Ovary (tissue), 3 donors: Measurements from ENCODE around the gene INPP4A.

Experiments
- CTCF ChIP-seq, 3 donors: fragments of 450-650 bp in 2 of 3; fragments of 200-600 bp in 1 of 3; IDR thresholded peaks; one replicate each; pipeline versions ENCODE4 v1.5.1 to v1.8.0; 2016 to 2022; ENCODE audit warnings: antibody characterized with exemption in 3 of 3, mild to moderate bottlenecking in 1 of 3
- EP300 ChIP-seq: sonication (generic); formaldehyde crosslinking; IDR thresholded peaks from one replicate; pipeline ENCODE4 v1.6.1; 2017; ENCODE audit warnings: antibody characterized with exemption
- POLR2A ChIP-seq: fragments of 450-650 bp; IDR thresholded peaks from one replicate; pipeline ENCODE4 v1.6.1; 2017; ENCODE audit warnings: antibody characterized with exemption, mild to moderate bottlenecking, moderate library complexity
- donor health status: DM: no; HTN: no; CAD: no.

- TF ChIP-seq POLR2A (no peak), CTCF (IDR thresholded peaks at IDR 0.05) (no peak), EP300 (no peak)
These were observed 58.1 kb downstream of the INPP4A start for GRCh38 chr2:98502556-98503335.
